ENCODE results near the gene BAK1. TPM values are rescaled to one million over a fixed set of nuclear protein-coding genes. Genes with fewer than 3 reads are reported as not detected.

Gene BAK1
- total RNA-seq, 1 donor: 9.9 TPM

DNA sequence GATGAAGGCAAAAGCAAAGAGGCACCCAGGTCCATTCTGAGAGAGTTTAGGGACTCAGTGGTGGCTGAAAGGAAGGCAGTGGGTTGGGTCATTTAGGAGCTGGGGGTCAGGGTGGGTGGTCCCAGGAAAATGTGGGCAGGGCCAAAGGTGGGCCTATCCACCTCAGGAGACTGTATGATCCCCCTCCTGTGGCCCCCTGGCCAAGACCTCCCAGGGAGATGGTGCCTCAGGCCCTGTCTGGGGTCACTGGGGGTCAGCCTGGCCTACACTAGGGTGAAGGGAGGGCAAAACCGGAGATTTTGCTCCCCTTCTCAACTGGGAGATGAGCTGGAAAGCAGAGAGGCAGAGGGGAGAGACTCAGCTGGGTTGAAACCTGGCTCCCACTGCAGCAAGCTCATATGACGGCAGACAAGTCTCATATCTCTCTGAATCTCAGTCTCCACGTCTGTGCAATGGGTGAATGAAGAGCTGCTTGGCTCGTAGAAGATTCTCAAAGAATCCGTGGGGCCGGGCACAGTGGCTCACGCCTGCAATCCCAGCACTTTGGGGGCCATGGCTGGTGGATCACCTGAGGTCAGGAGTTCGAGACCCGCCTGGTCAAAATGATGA lies 11.5 kb upstream of the BAK1 start:
- H3K4me3 ChIP-seq (ENCODE audit: low read depth, low read length): no peak overlapping the region
- TF ChIP-seq, protein P1, sequence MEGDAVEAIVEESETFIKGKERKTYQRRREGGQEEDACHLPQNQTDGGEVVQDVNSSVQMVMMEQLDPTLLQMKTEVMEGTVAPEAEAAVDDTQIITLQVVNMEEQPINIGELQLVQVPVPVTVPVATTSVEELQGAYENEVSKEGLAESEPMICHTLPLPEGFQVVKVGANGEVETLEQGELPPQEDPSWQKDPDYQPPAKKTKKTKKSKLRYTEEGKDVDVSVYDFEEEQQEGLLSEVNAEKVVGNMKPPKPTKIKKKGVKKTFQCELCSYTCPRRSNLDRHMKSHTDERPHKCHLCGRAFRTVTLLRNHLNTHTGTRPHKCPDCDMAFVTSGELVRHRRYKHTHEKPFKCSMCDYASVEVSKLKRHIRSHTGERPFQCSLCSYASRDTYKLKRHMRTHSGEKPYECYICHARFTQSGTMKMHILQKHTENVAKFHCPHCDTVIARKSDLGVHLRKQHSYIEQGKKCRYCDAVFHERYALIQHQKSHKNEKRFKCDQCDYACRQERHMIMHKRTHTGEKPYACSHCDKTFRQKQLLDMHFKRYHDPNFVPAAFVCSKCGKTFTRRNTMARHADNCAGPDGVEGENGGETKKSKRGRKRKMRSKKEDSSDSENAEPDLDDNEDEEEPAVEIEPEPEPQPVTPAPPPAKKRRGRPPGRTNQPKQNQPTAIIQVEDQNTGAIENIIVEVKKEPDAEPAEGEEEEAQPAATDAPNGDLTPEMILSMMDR (IDR thresholded peaks at IDR 0.05; ENCODE audit: insufficient read depth, low read length): no peak
- no peak for DNase-seq (ENCODE audit: low read depth)

DNA sequence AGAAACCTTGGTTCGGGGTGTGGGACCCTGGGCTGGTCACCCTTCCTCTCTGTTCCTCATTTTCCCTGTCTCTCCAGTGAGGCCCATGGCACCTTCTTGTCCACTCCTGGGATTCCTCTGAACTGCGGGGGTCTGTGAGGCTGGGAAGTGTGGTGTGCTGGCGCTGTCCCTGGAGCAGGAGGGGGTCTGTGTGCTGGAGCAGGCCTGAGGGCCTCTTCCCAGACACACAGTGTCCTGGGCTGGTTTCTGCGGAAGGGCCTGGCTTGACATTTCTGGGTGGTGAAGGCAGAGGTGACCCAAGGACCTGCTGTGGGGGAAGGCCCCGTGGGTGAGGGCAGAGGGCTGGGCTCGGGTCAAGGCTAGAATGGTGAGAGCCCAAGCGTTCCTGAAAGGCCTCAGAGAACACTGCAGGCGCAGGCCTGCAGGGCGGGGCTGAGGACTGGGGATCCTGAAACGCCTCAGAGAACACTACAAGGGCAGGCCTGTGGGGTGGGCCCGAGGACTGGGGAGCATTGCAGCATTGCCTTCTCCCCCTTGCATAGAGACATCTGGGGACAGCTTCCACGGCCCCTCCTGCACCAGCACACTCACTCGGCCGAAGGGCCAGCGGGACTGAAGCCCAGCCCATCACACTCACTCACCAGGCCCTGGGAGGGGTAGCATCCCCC lies 10.6 kb upstream of the BAK1 start:
- TF ChIP-seq, protein P1 (IDR thresholded peaks at IDR 0.05; ENCODE audit: insufficient read depth, low read length): no peak
- no peak overlapping the region for H3K4me3 ChIP-seq (ENCODE audit: low read depth, low read length)
- no peak for DNase-seq (ENCODE audit: low read depth)

DNA sequence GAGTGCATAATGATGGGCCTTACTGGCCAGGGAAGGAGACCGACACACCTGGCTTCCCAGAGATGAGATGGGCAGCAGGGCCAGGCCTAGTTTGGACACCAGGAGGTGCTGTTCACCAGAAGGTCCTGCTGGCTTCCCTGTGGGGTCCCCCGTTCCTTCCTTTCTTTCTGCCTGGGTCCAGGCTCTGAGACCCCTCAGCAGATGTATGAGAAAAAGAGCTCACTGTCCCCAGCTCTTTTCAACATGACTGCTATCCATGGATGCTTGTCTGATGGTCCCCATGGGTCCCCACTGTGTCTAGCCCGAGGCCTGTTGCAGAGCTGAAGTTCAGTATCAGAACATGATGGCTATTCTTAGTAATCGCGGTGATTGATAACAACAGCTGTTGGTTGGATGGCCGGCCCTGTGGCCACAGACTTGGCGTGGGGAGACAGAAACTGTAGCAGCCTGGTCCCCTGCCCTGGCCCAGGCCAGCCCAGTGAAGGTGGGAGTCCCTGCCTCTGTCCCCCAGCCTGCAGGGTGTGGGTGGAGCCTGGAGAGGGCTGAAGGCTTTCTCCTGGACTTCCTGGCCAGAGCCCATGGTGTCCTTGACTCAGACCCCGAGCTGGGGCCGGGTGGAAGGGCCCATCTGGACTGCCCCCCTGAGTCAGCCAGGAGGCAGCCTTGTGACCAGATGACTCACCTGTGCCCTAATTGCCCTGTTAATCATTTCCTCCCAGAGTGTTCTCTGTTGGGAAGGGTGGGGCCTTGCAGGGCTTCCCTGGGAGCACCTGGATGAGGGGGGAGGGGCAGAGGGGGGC lies 9.9 kb upstream of the BAK1 start:
- no peak overlapping the region for H3K4me3 ChIP-seq (ENCODE audit: low read depth, low read length)
- DNase-seq (ENCODE audit: low read depth): peak; percentile 85
- TF ChIP-seq, protein P1 (IDR thresholded peaks at IDR 0.05; ENCODE audit: insufficient read depth, low read length): peak; percentile 96

DNA sequence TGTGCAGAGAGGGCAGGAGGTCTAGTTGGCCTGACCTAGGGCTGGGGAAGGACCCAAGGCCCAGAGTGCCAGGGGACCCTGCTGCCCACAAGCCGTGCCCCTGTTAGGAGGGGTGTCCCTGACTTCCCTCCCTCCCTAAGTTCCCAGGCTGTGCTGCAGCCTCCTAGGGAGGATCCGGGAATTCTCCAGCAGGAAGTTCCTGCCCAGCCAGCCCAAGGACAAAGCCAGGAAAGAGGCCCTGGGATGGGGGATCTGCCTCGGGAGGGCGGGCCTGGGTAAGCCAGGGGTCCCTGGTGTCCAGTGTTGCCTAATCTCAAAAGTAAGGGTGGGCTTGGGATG lies 9.3 kb upstream of the BAK1 start:
- TF ChIP-seq, protein P1 (IDR thresholded peaks at IDR 0.05; ENCODE audit: insufficient read depth, low read length): no peak
- peak; percentile 28 for DNase-seq (ENCODE audit: low read depth)
- no peak overlapping the region for H3K4me3 ChIP-seq (ENCODE audit: low read depth, low read length)

DNA sequence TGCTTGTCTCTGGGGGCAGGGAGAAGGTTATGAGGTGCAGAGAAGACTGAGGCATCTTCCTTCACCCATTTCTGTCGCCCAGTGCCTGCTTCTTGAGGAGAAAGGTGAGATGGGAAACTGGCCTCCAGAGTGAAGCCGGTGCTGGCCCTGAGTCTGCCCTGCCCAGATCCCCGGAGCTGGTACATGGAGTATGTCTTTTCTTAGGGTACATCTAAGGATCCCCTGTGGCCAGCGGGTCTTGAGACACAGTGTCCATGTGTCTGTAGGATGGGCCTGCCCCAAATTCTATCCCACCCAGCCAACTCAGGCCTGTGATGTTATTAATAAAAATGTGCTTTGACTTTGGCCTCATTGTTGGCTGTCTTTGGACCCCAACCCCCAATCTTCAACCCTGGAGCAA lies 8.8 kb upstream of the BAK1 start:
- TF ChIP-seq, protein P1 (IDR thresholded peaks at IDR 0.05; ENCODE audit: insufficient read depth, low read length): no peak
- no peak overlapping the region for H3K4me3 ChIP-seq (ENCODE audit: low read depth, low read length)
- DNase-seq (ENCODE audit: low read depth): no peak

DNA sequence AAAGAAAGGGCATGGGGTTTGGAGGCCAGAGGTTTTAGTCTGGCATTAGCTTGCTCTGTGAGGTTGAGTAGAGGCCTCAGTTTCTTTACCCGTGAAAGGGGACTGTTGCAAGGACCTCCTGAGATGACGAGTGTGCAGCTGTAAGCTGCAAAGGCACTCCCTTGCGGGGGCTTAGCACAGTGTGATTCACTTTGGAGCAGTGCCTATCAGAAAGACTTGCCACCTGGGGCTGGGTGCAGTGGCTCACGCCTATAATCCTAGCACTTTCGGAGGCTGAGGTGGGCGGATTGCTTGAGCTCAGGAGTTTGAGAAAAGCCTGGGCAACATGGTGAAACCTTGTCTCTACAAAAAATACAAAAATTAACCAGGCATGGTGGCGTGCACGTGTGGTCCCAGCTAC lies 7.5 kb upstream of the BAK1 start:
- TF ChIP-seq, protein P1 (IDR thresholded peaks at IDR 0.05; ENCODE audit: insufficient read depth, low read length): no peak
- DNase-seq (ENCODE audit: low read depth): no peak
- no peak overlapping the region for H3K4me3 ChIP-seq (ENCODE audit: low read depth, low read length)
